Gastroesophageal sphincter (tissue), 3 donors: ENCODE data around the gene HDAC8.

Experiments
- CTCF ChIP-seq, 4 experiments: fragments of 200-600 bp in 2 of 4; fragments of 450-650 bp in 2 of 4; sonication (generic) in 1 of 4; IDR thresholded peaks; one replicate each; pipeline ENCODE4 v1.5.1; 2017 to 2019; ENCODE audit warnings: antibody characterized with exemption in 4 of 4, mild to moderate bottlenecking in 2 of 4, moderate library complexity in 2 of 4
- POLR2A ChIP-seq, 2 donors: fragments of 450-650 bp; IDR thresholded peaks; one replicate each; pipeline ENCODE4 v1.6.1; 2017; ENCODE audit warnings: antibody characterized with exemption in 2 of 2, mild to moderate bottlenecking in 2 of 2, moderate library complexity in 1 of 2
- POLR2AphosphoS5 ChIP-seq: sonication (generic); formaldehyde crosslinking; IDR thresholded peaks from one replicate; pipeline ENCODE4 v1.6.1; 2017; ENCODE audit warnings: antibody characterized with exemption

GRCh38 chrX:72382202-72382595 lies 190.4 kb downstream of the HDAC8 start:
- TF ChIP-seq CTCF (IDR thresholded peaks at IDR 0.05) (no peak), POLR2A (IDR thresholded peaks at IDR 0.05) (no peak), POLR2AphosphoS5 (no peak)
